ENCODE measurements around the gene SELPLG.

- TF ChIP-seq CTCF (IDR thresholded peaks at IDR 0.05; ENCODE audit: poor library complexity, severe bottlenecking) (peak; percentile 95), RAD21 (conservative IDR thresholded peaks at IDR 0.05) (peak; percentile 99), EZH2 (IDR thresholded peaks at IDR 0.05; ENCODE audit: borderline replicate concordance, insufficient read depth, low read length, poor library complexity, severe bottlenecking) (no peak), SMC3 (conservative IDR thresholded peaks at IDR 0.05; ENCODE audit: poor library complexity) (peak; percentile 99), POLR2AphosphoS5 (IDR thresholded peaks at IDR 0.05) (no peak), EP300 (conservative IDR thresholded peaks at IDR 0.05; ENCODE audit: poor library complexity, severe bottlenecking) (no peak), REST (IDR thresholded peaks at IDR 0.05; ENCODE audit: borderline replicate concordance) (no peak), MXI1 (conservative IDR thresholded peaks at IDR 0.05; ENCODE audit: poor library complexity, severe bottlenecking) (no peak)
Observed at GRCh38 chr12:108664338-108665258, 30.9 kb upstream of the SELPLG start.
